ENCODE results near the gene RNF144B.

- TF ChIP-seq CTCF (IDR thresholded peaks at IDR 0.05) (no peak), POLR2A (IDR thresholded peaks at IDR 0.05) (no peak)
Observed at GRCh38 chr6:18400831-18401446, 13.8 kb downstream of the RNF144B start.

Measured in thyroid gland (tissue), 4 donors.